Loucy (cell line): ENCODE data around the gene ANO6.

Experiments
- CTCF ChIP-seq: fragments of 200-600 bp; sonication (generic); conservative IDR thresholded peaks from 2 replicates; pipeline ENCODE4 v1.5.1; 2014; ENCODE audit warnings: mild to moderate bottlenecking, antibody characterized with exemption, low read length
- EZH2phosphoT487 ChIP-seq: fragments of 200-600 bp; IDR thresholded peaks from 2 replicates; pipeline ENCODE4 v1.6.1; 2018; ENCODE audit warnings: antibody characterized with exemption, mild to moderate bottlenecking, moderate library complexity, borderline replicate concordance

GRCh38 chr12:45481746-45482145 lies 265.9 kb downstream of the ANO6 start:
- no peak for TF ChIP-seq CTCF
- TF ChIP-seq EZH2phosphoT487 = no peak
